GM18909 (cell line): ENCODE measurements around the gene EXOG.

Source experiments
- ATAC-seq: cut with Tn5 transposase; IDR thresholded peaks from one replicate; pipeline ENCODE4 v1.9.1; 2021; ENCODE audit warnings: mild to moderate bottlenecking; ENCODE audit not compliant: unreplicated experiment, poor library complexity

Gene EXOG

DNA sequence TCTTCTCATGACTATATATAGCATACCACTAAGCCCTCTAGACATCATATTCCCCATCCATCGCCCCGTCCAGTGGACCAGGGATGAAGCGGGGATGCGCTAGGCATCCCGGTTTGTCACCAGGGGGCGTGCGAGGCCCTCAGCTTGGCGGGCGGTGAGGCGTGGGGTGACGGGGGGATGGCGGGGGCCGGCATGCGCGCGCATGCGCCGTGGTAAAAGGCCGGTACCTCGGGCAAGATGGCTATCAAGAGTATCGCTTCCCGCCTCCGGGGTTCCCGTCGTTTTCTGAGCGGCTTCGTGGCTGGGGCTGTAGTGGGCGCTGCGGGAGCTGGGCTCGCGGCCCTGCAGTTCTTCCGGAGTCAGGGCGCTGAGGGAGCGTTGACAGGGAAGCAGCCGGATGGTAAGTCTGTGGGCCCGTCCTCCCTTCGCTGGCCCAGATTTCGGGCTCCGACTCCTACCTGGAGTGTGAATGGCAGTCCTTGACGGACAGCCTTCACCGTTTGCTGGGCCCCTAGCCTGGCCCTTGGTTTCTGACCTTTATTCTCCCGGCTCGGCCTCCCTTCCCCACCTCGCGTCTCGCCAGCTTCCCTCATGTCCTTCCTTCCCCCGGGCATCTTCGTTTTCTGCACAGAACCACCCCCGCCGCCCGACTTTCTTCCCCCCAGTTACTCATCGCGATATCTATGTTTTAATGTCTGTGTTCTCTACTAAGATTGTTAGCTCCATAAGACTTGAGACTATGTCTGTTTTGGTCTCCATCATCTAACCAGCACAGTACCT is at the start of gene EXOG:
Gene EXOG (plus strand): TSS at position 210 of the 780 bp plus-strand sequence. CDS start 28 bp downstream, at position 238.
- ATAC-seq: peak; percentile 87

GRCh38 chr3:38446812-38447211 is 49.3 kb upstream of the EXOG start:
- no peak for ATAC-seq

DNA sequence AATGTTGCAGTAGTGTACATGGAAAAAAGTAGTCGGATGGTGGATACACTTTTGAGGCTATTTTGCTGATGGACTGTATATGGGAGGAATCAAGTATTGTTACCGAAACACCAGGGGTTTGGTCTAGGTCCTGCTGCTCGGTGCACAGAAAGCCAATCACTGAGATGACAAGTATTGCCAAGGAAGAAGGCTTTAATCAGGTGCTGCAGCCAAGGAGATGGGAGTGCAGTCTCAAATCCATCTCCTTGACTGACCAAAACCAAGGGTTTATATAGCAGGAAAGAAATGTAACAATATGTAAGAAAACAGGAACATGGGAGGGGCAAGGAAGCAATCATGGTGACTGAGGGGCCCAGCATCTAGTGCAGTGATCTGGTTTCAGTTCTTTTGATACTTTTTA is 45.3 kb upstream of the EXOG start:
- no peak for ATAC-seq

DNA sequence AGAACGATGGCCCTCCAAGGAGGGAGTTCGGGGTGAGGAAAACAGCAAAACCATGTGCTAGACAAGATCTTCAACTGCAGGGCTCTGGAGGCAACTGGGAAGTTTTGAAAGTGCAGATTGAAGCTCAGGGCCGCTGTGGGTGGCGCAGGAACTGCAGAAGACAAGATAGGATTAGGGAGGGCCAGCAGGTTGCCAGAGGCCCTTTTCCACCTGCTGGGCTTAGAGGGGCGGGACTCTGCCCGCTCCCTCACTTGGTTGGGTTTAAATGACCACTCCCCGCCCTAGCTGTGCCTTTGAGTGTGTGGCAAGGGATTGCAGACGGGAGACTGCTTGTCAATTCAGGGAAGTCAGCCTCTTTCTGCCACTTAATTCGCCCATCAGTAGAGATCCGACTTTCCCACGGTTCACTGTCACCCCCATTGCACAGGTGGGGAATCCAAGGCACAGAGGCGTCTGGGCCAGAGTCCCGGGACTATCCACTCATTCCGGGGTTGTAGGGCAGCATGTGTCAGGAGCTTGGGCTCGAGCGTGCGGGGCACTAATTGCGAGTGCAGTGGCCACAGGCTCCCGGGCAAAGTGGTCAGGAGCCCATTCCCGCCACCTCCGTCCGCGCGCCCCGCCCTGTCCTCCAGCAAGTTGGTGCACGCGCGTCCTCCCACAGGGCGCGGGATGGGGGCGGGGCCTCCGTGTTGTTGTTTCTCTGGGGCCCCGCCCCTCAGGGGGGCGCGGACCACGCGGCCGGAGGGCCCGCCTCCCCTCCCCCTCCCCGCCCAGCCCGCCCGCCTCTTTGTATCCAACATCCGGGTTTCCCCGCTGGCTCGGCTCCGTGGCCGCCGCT is 42.8 kb upstream of the EXOG start, which contains the start of gene ACVR2B:
Gene ACVR2B (plus strand): TSS at position 816 of the 838 bp plus-strand sequence. CDS start 433 bp downstream, outside the sequence.
- peak; percentile 57 for ATAC-seq

- peak; percentile 21 for ATAC-seq
Measured at GRCh38 chr3:38453913-38454177, 42.3 kb upstream of the EXOG start.

- peak; percentile 40 for ATAC-seq
Measured at GRCh38 chr3:38454178-38454883, 41.8 kb upstream of the EXOG start.

DNA sequence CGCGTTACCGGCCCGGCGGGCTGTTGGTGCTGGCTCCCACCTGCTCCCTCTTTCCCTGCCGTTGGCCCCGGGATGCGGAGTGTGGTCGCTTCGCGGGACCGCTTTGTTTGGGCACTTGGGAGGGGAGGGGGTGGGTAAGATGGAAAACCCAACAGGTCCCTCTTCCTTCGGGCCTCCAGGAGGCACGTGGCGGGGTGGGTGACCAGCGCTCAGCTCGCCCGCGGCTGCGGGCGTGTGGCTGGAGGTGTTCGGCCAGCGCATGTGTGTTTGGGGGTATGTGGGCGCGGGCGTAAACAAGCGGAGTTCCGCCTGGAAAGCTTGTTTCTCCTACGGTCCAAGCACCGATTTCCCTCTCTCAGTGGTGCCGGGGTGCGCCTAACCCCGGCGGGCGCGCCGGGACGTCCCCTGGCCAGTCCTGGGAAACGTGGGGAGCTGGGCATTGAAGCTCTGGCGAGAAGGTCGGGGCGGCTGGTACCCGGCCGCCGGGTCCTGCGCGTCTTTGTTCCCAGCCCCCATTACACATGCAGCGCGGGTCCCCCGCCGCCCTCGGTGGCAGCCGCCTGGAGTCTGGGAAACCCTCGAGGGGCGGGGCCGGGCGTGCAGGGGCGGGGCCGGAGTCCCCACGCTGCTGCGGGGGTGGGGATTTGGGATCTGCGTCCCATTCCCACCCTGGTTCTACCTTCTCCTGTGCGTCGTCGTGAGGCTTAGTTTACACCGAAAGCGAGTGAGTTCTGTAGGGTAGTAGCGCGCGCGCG is 41.1 kb upstream of the EXOG start:
- ATAC-seq: peak; percentile 22

DNA sequence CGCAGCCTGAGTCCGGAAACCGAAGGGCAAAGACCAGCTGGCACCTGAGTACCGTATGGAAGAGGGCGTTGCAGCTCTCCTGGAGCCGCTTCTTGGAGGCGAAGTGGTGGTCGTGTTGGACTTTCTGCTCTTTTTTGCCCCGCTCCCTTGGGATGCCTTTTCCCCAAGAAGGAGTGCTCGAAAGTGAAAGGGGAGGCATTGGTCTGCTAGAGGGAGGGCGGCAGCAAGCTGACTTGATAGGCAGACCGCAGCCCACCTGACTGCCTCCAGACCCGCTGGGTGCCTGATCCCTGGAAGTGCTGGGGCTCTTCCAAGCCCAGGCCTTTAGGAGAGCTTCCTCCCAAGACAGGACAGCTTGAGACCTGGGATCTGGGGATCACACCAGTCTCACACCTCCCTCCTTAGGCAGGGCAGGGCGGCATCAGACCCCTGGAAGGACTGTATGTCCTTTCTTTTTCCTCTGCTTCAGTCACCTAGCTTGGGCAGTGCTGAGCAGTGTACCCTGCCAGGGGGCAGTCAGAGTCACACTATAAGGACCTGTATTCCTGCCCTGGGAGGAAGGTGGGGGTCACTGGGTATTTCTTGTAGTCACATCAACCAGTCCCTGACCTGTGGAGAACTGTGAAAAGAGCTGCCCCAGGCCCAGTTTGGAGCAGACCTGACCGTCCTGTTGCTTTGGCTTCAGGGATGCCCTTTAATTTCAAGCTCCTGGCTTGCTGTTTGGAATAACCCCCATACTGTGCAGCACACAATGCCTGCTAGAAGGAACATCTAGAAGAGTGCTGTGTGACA is 40.3 kb upstream of the EXOG start:
- ATAC-seq: peak; percentile 53

DNA sequence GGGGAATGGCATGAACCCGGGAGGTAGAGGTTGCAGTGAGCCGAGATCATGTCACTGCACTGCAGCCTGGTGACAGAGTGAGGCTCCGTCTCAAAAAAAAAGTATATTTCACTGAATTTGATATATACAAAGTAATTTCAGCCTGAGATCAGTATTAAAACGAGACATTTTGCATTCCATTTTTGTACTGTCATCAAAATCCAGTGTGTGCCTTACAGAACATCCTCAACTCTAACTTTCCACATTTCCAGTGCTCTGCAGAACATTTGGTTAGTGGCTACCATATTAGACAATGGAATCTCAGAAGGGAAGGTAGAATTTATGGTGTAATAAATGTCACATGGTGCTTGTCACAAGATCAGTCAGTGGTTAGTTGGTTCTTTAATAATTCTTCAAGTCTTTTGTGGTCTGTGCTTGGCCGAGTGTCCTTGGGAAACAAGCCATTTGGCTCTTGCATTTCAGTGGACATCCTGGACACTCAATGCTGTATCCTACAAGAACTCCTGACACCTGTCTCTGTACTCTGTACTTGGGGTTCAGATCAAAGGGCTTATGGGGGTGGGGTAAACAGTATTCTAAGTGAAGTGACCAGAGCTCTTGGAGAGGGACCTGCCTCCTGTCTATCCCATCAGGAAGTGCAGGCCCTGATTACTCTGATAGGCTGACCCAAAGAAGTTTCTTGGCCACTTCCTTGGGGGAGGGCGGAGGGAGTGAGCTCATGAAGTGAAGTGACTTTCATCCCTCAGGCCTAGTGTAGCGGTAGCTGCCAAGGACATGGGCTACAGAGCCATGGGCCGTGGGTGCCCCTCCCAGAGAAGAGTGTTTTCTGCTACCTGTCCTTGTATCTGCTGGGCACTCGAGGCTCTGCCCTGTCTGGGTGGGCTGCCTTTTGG is 38.8 kb upstream of the EXOG start:
- ATAC-seq: no peak

GRCh38 chr3:38458796-38459498 is 37.2 kb upstream of the EXOG start:
- ATAC-seq: no peak

GRCh38 chr3:38459499-38460048 is 36.6 kb upstream of the EXOG start:
- no peak for ATAC-seq

DNA sequence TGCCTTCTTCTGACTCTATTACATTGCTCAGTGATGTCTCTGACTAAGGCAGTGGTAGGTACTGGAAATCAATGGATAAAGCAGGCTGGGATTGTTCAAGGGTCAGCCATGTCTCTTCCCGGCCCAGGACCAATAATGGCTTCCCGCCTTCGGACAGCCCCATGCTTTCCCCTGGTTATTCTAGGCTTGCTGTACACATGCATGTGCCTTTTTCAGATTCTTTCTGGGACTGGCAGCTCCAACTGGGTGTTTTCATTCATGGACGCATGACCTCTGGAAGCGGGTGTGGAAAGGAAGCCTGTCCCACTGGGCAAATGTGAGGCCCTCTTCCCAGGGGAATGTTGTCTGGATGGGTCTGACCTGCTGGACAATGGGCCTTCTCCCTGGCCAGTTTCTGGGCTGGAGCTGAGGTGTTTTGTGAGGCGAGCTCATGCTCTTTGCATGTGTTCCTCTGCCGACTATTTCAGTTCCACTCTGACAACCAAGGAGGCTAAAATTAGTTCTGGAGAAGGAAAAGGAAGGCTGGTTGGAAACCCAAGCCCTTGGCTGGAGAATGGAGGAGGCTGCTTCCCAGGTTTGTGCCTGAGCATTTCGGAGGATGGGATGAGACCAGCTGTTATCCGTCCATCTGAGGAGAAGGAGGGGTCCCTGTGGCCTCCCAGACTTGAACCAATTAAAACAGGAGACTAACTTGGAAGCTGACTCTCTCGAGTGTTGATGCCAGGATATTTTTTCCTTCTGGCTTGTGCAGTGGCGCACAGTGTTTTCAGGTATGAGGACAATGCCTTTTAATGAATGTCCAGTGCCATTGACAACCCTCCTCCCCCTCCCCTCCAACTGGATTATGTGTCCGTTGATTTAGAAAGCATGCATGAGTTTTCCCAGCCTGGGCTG is 35.5 kb upstream of the EXOG start:
- no peak for ATAC-seq

- ATAC-seq: no peak
Measured at GRCh38 chr3:38465588-38466154, 30.5 kb upstream of the EXOG start.

DNA sequence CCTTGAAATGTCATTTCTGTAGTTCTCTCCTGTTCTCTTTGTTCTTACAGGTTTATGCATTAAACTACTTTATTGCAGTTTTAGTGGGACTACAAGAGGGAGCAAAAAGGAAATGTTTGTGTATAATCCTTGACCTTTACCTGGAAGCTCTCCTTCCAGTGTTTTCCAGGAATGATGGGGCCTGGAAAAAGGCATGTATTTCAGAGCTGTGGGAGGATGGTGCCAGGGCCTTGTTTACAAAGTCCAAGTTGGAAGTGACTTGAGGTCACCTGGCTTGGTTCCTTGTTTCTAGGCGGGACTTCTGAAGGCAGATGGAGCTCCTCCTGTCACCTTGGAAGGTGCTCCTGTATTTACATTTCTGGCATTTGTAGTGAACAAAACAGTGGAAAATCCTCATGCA is 27.4 kb upstream of the EXOG start:
- ATAC-seq: no peak

DNA sequence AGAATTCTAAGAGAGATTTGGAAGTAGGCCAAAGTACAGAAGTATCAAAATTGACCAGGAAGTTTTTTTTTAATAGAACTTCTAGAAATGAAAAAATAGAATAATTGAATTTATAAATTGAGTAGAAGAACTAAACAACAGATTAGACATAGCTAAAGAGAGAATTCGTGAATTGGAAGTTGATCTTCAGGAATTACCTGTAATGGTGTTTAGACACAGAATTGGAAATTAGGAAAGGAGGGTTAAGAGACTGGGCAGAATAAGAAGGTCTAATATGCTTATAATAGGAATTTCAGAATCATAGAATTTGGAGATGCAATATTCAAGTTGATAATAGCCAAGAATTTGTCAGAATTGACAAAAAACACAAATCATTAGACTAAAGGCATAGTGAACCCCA is 26.3 kb upstream of the EXOG start:
- no peak for ATAC-seq

- no peak for ATAC-seq
Measured at GRCh38 chr3:38471260-38471857, 24.8 kb upstream of the EXOG start.
